ENCODE measurements around the gene DMRT2. TPM values are rescaled to one million over a fixed set of nuclear protein-coding genes. Genes with fewer than 3 reads are reported as not detected.

DMRT2 gene
- total RNA-seq, 1 donor from 2014 or later: 11.4 TPM

- Mint-ChIP-seq H3K27me3 (peaks cover 35% of the 10 kb centered on the region), H3K4me1 (ENCODE audit: unreplicated experiment) (peaks cover 3% of the 10 kb centered on the region), H3K27ac (no peak overlapping the region), H3K4me3 (no peak overlapping the region), H3K9me3 (no peaks in the 10 kb centered on the region), H3K36me3 (no peaks in the 10 kb centered on the region)
- TF ChIP-seq CTCF (conservative IDR thresholded peaks at IDR 0.05): no peak
- DNase-seq (ENCODE audit: extremely low spot score, unreplicated experiment): no peak
These were observed 26.0 kb upstream of the DMRT2 start for GRCh38 chr9:1024112-1024511.

GRCh38 chr9:1025131-1025530, 25.0 kb upstream of the DMRT2 start:
- TF ChIP-seq CTCF (conservative IDR thresholded peaks at IDR 0.05): no peak
- peaks cover 44% of the 10 kb centered on the region for H3K27me3 Mint-ChIP-seq
- DNase-seq (ENCODE audit: extremely low spot score, unreplicated experiment): no peak
- H3K27ac Mint-ChIP-seq: no peak overlapping the region
- H3K4me3 Mint-ChIP-seq: no peak overlapping the region
- no peaks in the 10 kb centered on the region for H3K36me3 Mint-ChIP-seq
- no peaks in the 10 kb centered on the region for H3K4me1 Mint-ChIP-seq (ENCODE audit: unreplicated experiment)
- no peaks in the 10 kb centered on the region for H3K9me3 Mint-ChIP-seq

- TF ChIP-seq CTCF (conservative IDR thresholded peaks at IDR 0.05): no peak
- H3K36me3 Mint-ChIP-seq: no peaks in the 10 kb centered on the region
- no peak for DNase-seq (ENCODE audit: extremely low spot score, unreplicated experiment)
- H3K27me3 Mint-ChIP-seq: peaks cover 43% of the 10 kb centered on the region
- H3K4me1 Mint-ChIP-seq (ENCODE audit: unreplicated experiment): no peaks in the 10 kb centered on the region
- H3K9me3 Mint-ChIP-seq: no peaks in the 10 kb centered on the region
- no peak overlapping the region for H3K27ac Mint-ChIP-seq
- no peak overlapping the region for H3K4me3 Mint-ChIP-seq
These were observed 23.9 kb upstream of the DMRT2 start for GRCh38 chr9:1026219-1026618.

GRCh38 chr9:1028501-1029190, 21.5 kb upstream of the DMRT2 start:
- DNase-seq (ENCODE audit: extremely low spot score, unreplicated experiment): no peak
- H3K36me3 Mint-ChIP-seq: no peaks in the 10 kb centered on the region
- H3K9me3 Mint-ChIP-seq: no peaks in the 10 kb centered on the region
- peaks cover 10% of the 10 kb centered on the region for H3K4me1 Mint-ChIP-seq (ENCODE audit: unreplicated experiment)
- no peak overlapping the region for H3K27ac Mint-ChIP-seq
- TF ChIP-seq CTCF (conservative IDR thresholded peaks at IDR 0.05): no peak
- H3K4me3 Mint-ChIP-seq: no peak overlapping the region
- peaks cover 51% of the 10 kb centered on the region for H3K27me3 Mint-ChIP-seq

GRCh38 chr9:1031951-1032601, 18.1 kb upstream of the DMRT2 start:
- Mint-ChIP-seq H3K4me1 (ENCODE audit: unreplicated experiment) (peaks cover 10% of the 10 kb centered on the region), H3K27ac (no peak overlapping the region), H3K27me3 (peaks cover 50% of the 10 kb centered on the region), H3K36me3 (no peaks in the 10 kb centered on the region), H3K4me3 (no peak overlapping the region), H3K9me3 (no peaks in the 10 kb centered on the region)
- TF ChIP-seq CTCF (conservative IDR thresholded peaks at IDR 0.05): no peak
- DNase-seq (ENCODE audit: extremely low spot score, unreplicated experiment): no peak
